SU-DHL-6 (cell line): ENCODE measurements around the gene GRN.
"Not testable (repeated sequence)": the region's sequence is repeated elsewhere in the genome, so short reads cannot be mapped to it uniquely, and the experiment has no call there.

Experiments
- H2AFZ ChIP-seq: fragments of 200-600 bp; sonication (generic); 2 replicates; pipeline ENCODE4 v1.6.1; 2014; ENCODE audit warnings: low read depth, mild to moderate bottlenecking, moderate library complexity, mixed read lengths, antibody characterized with exemption, low read length; ENCODE audit not compliant: severe bottlenecking
- H3F3A ChIP-seq: fragments of 200-600 bp; shearing (Covaris generic); 2 replicates; pipeline ENCODE4 v1.6.0; 2016; ENCODE audit warnings: antibody characterized with exemption, mild to moderate bottlenecking; ENCODE audit not compliant: insufficient read depth
- H3K27ac ChIP-seq: fragments of 200-600 bp; sonication (generic); 2 replicates; pipeline ENCODE4 v1.5.1; 2016; ENCODE audit warnings: low read depth, mild to moderate bottlenecking, low read length, moderate library complexity, mixed read lengths
- H3K27me3 ChIP-seq: fragments of 200-600 bp; sonication (generic), shearing (Covaris generic); 2 replicates; pipeline ENCODE4 v1.6.0; 2014; ENCODE audit warnings: mild to moderate bottlenecking, low read length
- H3K36me3 ChIP-seq: fragments of 200-600 bp; sonication (generic); 2 replicates; pipeline ENCODE4 v1.6.1; 2014; ENCODE audit warnings: mild to moderate bottlenecking, low read length, mixed read lengths
- H3K4me2 ChIP-seq: fragments of 300-600, 200-600 bp; shearing (Covaris generic), sonication (generic); 2 replicates; pipeline ENCODE4 v1.6.0; 2014; ENCODE audit warnings: low read length, low read depth, mild to moderate bottlenecking; ENCODE audit not compliant: poor library complexity, severe bottlenecking
- H3K4me3 ChIP-seq: fragments of 200-600 bp; sonication (generic); 2 replicates; pipeline ENCODE4 v1.5.1; 2014; ENCODE audit warnings: antibody characterized with exemption, low read length, mild to moderate bottlenecking, mixed read lengths; ENCODE audit not compliant: insufficient read depth, poor library complexity, severe bottlenecking
- H3K79me2 ChIP-seq: fragments of 200-600 bp; sonication (generic); 2 replicates; pipeline ENCODE4 v1.6.1; 2014; ENCODE audit warnings: mild to moderate bottlenecking, low read length, moderate library complexity; ENCODE audit not compliant: insufficient read depth
- H3K9ac ChIP-seq: fragments of 200-600 bp; sonication (generic); 2 replicates; pipeline ENCODE4 v1.7.0; 2014; ENCODE audit warnings: mild to moderate bottlenecking, low read length
- H3K9me2 ChIP-seq: fragments of 200-600 bp; sonication (generic); replicated peaks from 2 replicates; pipeline ENCODE4 v1.6.1; 2014; ENCODE audit warnings: low read length; ENCODE audit not compliant: insufficient read depth
- H3K9me3 ChIP-seq: fragments of 200-600 bp; sonication (generic); 2 replicates; pipeline ENCODE4 v1.6.1; 2014; ENCODE audit warnings: low read length, mixed read lengths; ENCODE audit not compliant: insufficient read depth
- H4K20me1 ChIP-seq: fragments of 200-600 bp; sonication (generic); 2 replicates; pipeline ENCODE4 v1.6.1; 2014; ENCODE audit warnings: low read depth, mild to moderate bottlenecking, antibody characterized with exemption, low read length, moderate library complexity, mixed read lengths
- CTCF ChIP-seq: fragments of 200-600 bp; sonication (generic); IDR thresholded peaks from one replicate; pipeline ENCODE4 v1.5.1; 2017; ENCODE audit warnings: antibody characterized with exemption, mild to moderate bottlenecking, low read length, moderate library complexity; ENCODE audit not compliant: insufficient read depth, poor library complexity, severe bottlenecking
- EZH2phosphoT487 ChIP-seq: fragments of 200-600 bp; sonication (generic), shearing (Covaris generic); conservative IDR thresholded peaks from 2 replicates; pipeline ENCODE4 v1.6.1; 2018; ENCODE audit warnings: mild to moderate bottlenecking, antibody characterized with exemption, low read length, moderate library complexity, mixed read lengths

Gene GRN

GRCh38 chr17:44389723-44390202 is 44.7 kb downstream of the GRN start:
- H3K9me3 ChIP-seq = no peaks in the 10 kb centered on the region
- no peak overlapping the region for H2AFZ ChIP-seq
- H3K4me3 ChIP-seq = no peak overlapping the region
- peaks cover 4% of the 10 kb centered on the region; the same call in 1 of the 2 replicates for H3F3A ChIP-seq
- no peaks in the 10 kb centered on the region for H3K9me2 ChIP-seq
- no peaks in the 10 kb centered on the region for H3K79me2 ChIP-seq
- no peak overlapping the region for H3K9ac ChIP-seq
- no peaks in the 10 kb centered on the region for H3K36me3 ChIP-seq
- no peaks in the 10 kb centered on the region for H4K20me1 ChIP-seq
- no peak for TF ChIP-seq EZH2phosphoT487
- TF ChIP-seq CTCF = no peak
- H3K27ac ChIP-seq = no peak overlapping the region
- no peaks in the 10 kb centered on the region for H3K27me3 ChIP-seq
- H3K4me2 ChIP-seq = no peak overlapping the region

GRCh38 chr17:44390250-44390870 is 45.3 kb downstream of the GRN start:
- Histone ChIP-seq H3K9me3 (no peaks in the 10 kb centered on the region), H3K4me2 (no peak overlapping the region), H4K20me1 (no peaks in the 10 kb centered on the region), H3K27me3 (no peaks in the 10 kb centered on the region), H3K27ac (no peak overlapping the region), H3K79me2 (no peaks in the 10 kb centered on the region), H3K9ac (no peak overlapping the region), H3K9me2 (no peaks in the 10 kb centered on the region), H3K36me3 (no peaks in the 10 kb centered on the region), H3F3A (peaks cover 5% of the 10 kb centered on the region; the same call in 1 of the 2 replicates), H2AFZ (no peak overlapping the region), H3K4me3 (no peak overlapping the region)
- TF ChIP-seq EZH2phosphoT487 = no peak
- TF ChIP-seq CTCF = no peak

GRCh38 chr17:44394112-44394511 is 49.0 kb downstream of the GRN start:
- not testable (repeated sequence) for H3K36me3 ChIP-seq, H2AFZ ChIP-seq, H3K27ac ChIP-seq, H3K27me3 ChIP-seq, H4K20me1 ChIP-seq, H3K4me3 ChIP-seq, H3F3A ChIP-seq, H3K79me2 ChIP-seq, H3K4me2 ChIP-seq, H3K9me2 ChIP-seq, H3K9me3 ChIP-seq, H3K9ac ChIP-seq

- H4K20me1 ChIP-seq = no peaks in the 10 kb centered on the region
- no peaks in the 10 kb centered on the region for H3K27me3 ChIP-seq
- no peak overlapping the region for H3K4me3 ChIP-seq
- H3K9ac ChIP-seq = no peak overlapping the region
- H3K9me2 ChIP-seq = no peaks in the 10 kb centered on the region
- no peak overlapping the region for H3K4me2 ChIP-seq
- TF ChIP-seq CTCF (no peak), EZH2phosphoT487 (no peak)
- no peaks in the 10 kb centered on the region; the same call in 1 of the 2 replicates for H3K36me3 ChIP-seq
- H3K9me3 ChIP-seq = no peaks in the 10 kb centered on the region
- H3K27ac ChIP-seq = no peak overlapping the region
- peaks cover 5% of the 10 kb centered on the region; the same call in 1 of the 2 replicates for H3F3A ChIP-seq
- H3K79me2 ChIP-seq = no peaks in the 10 kb centered on the region
- H2AFZ ChIP-seq = no peak overlapping the region
Measured at GRCh38 chr17:44394833-44395232, 49.7 kb downstream of the GRN start.
